GM12891 (cell line): Measurements from ENCODE around the gene SOBP.

ENCODE experiments used
- PAX5 ChIP-seq: IDR thresholded peaks from 2 replicates; pipeline ENCODE4 v1.6.1; 2011; ENCODE audit warnings: low read length, moderate library complexity, mild to moderate bottlenecking; ENCODE audit not compliant: insufficient read depth, severe bottlenecking
- POLR2A ChIP-seq: IDR thresholded peaks from 2 replicates; pipeline ENCODE4 v1.6.1; 2011; ENCODE audit warnings: low read depth, low read length, control low read depth
- POLR2AphosphoS5 ChIP-seq: IDR thresholded peaks from 2 replicates; pipeline ENCODE4 v1.6.1; 2011; ENCODE audit warnings: low read depth, low read length, control low read depth
- POU2F2 ChIP-seq: IDR thresholded peaks from 2 replicates; pipeline ENCODE4 v1.6.1; 2011; ENCODE audit warnings: low read depth, mild to moderate bottlenecking, control low read depth, low read length, moderate library complexity
- SPI1 ChIP-seq: IDR thresholded peaks from 2 replicates; pipeline ENCODE4 v1.6.1; 2011; ENCODE audit warnings: low read depth, low read length, control low read depth
- TAF1 ChIP-seq: IDR thresholded peaks from 2 replicates; pipeline ENCODE4 v1.6.1; 2011; ENCODE audit warnings: low read depth, low read length, control low read depth

GRCh38 chr6:107706516-107707115 is 216.7 kb downstream of the SOBP start:
- TF ChIP-seq POLR2AphosphoS5 (no peak), POLR2A (no peak), TAF1 (no peak), PAX5 (no peak), SPI1 (no peak), POU2F2 (no peak)
